HepG2 (cell line): Measurements from ENCODE around the gene ITPK1. TPM values are rescaled to one million over a fixed set of nuclear protein-coding genes. Genes with fewer than 3 reads are reported as not detected.

ENCODE experiments used
- ATF1 ChIP-seq: IDR thresholded peaks from 2 replicates; pipeline ENCODE4 v1.6.1; 2016; ENCODE audit warnings: mild to moderate bottlenecking, control low read depth
- BCL3 ChIP-seq: sonication (generic); formaldehyde crosslinking; IDR thresholded peaks from 2 replicates; pipeline ENCODE4 v1.5.1; 2020; ENCODE audit warnings: mild to moderate bottlenecking, missing genetic modification reagents, moderate library complexity
- CC2D1A ChIP-seq: sonication (generic); formaldehyde crosslinking; IDR thresholded peaks from 2 replicates; pipeline ENCODE4 v1.8.1; 2023; ENCODE audit warnings: mild to moderate bottlenecking, missing genetic modification reagents
- GTF3A ChIP-seq: sonication (generic); formaldehyde crosslinking; conservative IDR thresholded peaks from 2 replicates; pipeline ENCODE4 v1.4.0; 2020; ENCODE audit warnings: mild to moderate bottlenecking, missing genetic modification reagents
- KAT7 ChIP-seq: IDR thresholded peaks from 2 replicates; pipeline ENCODE4 v1.6.1; 2018; ENCODE audit warnings: borderline replicate concordance, missing compliant biosample characterization
- MAFG ChIP-seq: sonication (generic); formaldehyde crosslinking; IDR thresholded peaks from 2 replicates; pipeline ENCODE4 v1.5.1; 2020; ENCODE audit warnings: mild to moderate bottlenecking, missing genetic modification reagents
- SCMH1 ChIP-seq: sonication (generic); formaldehyde crosslinking; IDR thresholded peaks from 2 replicates; pipeline ENCODE4 v1.9.0; 2021; ENCODE audit warnings: missing genetic modification reagents, mild to moderate bottlenecking, borderline replicate concordance
- TCF12 ChIP-seq, 2 experiments: fragments of 450-650 bp in 1 of 2; sonication (generic) in 1 of 2; formaldehyde crosslinking in 1 of 2; IDR thresholded peaks; 2 replicates each; pipeline versions ENCODE4 v1.6.1 to v1.8.0; 2017 to 2022; ENCODE audit warnings: antibody characterized with exemption in 1 of 2, mild to moderate bottlenecking in 1 of 2, missing genetic modification reagents in 1 of 2, moderate library complexity in 1 of 2
- ZNF460 ChIP-seq: sonication (generic); formaldehyde crosslinking; IDR thresholded peaks from 2 replicates; pipeline ENCODE4 v1.5.1; 2020; ENCODE audit warnings: missing genetic modification reagents, mild to moderate bottlenecking, borderline replicate concordance
- ZNF468 ChIP-seq: sonication (generic); formaldehyde crosslinking; IDR thresholded peaks from 2 replicates; pipeline ENCODE4 v1.8.0; 2022; ENCODE audit warnings: mild to moderate bottlenecking, moderate library complexity, missing genetic modification reagents
- ZNF772 ChIP-seq: sonication (generic); formaldehyde crosslinking; IDR thresholded peaks from 2 replicates; pipeline ENCODE4 v1.5.0; 2020; ENCODE audit warnings: mild to moderate bottlenecking, missing genetic modification reagents
- ZSCAN30 ChIP-seq: sonication (generic); formaldehyde crosslinking; IDR thresholded peaks from 2 replicates; pipeline ENCODE4 v1.5.0; 2020; ENCODE audit warnings: mild to moderate bottlenecking, missing genetic modification reagents
- polyA plus RNA-seq, 8 experiments: library from polyadenylated mRNA; depleted of rRNA in 3 of 8; stranded (reverse) in 7 of 8; unstranded in 1 of 8; fragments of >200 nt; fragmentation: Illumina TruSeq in 4 of 8; extraction: Trizol in 4 of 8; gene quantifications; 2 replicates each; pipeline versions ENCODE4 v1.2.1 to v1.2.3, GENCODE V29; 2011 to 2016; ENCODE audit warnings: low read depth in 4 of 8, missing spikeins in 1 of 8, mixed read lengths in 1 of 8; ENCODE audit not compliant: insufficient read depth in 1 of 8
- total RNA-seq, 5 experiments: library from RNA; depleted of rRNA; stranded (reverse); fragments of >200 nt; fragmentation: Illumina TruSeq; extraction: Trizol; gene quantifications; 2 replicates each; pipeline ENCODE4 v1.2.3, GENCODE V29; 2016; ENCODE audit warnings: low read depth in 1 of 5
- TF ChIP-seq, protein P1 (sequence below): sonication (generic); formaldehyde crosslinking; IDR thresholded peaks from 2 replicates; pipeline ENCODE4 v1.5.0; 2020; ENCODE audit warnings: missing genetic modification reagents

ITPK1 gene
- total and polyA plus RNA-seq, 2 of the 13 experiments (the other 11 are each of a cell fraction or from before 2014, with no cell fraction given): 20.5 to 47.5 TPM

- TF ChIP-seq BCL3 (CRISPR knock-in tag) (no peak), KAT7 (no peak), ZNF468 (CRISPR knock-in tag) (no peak), TCF12 (IDR thresholded peaks at IDR 0.05) (no peak), TCF12 (CRISPR knock-in tag; IDR thresholded peaks at IDR 0.05) (no peak), SCMH1 (CRISPR knock-in tag) (no peak), MAFG (CRISPR knock-in tag) (no peak), ZSCAN30 (CRISPR knock-in tag) (no peak), ZNF460 (CRISPR knock-in tag) (no peak), GTF3A (CRISPR knock-in tag) (no peak), CC2D1A (no peak), ATF1 (no peak), ZNF772 (CRISPR knock-in tag) (no peak)
- TF ChIP-seq, protein P1, sequence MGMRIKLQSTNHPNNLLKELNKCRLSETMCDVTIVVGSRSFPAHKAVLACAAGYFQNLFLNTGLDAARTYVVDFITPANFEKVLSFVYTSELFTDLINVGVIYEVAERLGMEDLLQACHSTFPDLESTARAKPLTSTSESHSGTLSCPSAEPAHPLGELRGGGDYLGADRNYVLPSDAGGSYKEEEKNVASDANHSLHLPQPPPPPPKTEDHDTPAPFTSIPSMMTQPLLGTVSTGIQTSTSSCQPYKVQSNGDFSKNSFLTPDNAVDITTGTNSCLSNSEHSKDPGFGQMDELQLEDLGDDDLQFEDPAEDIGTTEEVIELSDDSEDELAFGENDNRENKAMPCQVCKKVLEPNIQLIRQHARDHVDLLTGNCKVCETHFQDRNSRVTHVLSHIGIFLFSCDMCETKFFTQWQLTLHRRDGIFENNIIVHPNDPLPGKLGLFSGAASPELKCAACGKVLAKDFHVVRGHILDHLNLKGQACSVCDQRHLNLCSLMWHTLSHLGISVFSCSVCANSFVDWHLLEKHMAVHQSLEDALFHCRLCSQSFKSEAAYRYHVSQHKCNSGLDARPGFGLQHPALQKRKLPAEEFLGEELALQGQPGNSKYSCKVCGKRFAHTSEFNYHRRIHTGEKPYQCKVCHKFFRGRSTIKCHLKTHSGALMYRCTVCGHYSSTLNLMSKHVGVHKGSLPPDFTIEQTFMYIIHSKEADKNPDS (CRISPR knock-in tag): no peak
These were observed 75.3 kb downstream of the ITPK1 start (continued) for GRCh38 chr14:93040443-93040842.
